Activated naive CD4-positive, alpha-beta T cell treated with anti-CD3 and anti-CD28 coated beads, Interleukin-2, amount 50 U/mL, for 24 hours (primary cell): Measurements from ENCODE around the gene PACS1.
"Not testable (repeated sequence)": the region's sequence is repeated elsewhere in the genome, so short reads cannot be mapped to it uniquely, and the experiment has no call there.

Experiments
- H3K27ac Mint-ChIP-seq: one replicate; pipeline ENCODE4 v1.8.0; 2021; ENCODE audit warnings: mild to moderate bottlenecking, mixed read lengths
- H3K27me3 Mint-ChIP-seq: one replicate; pipeline ENCODE4 v1.8.0; 2021; ENCODE audit warnings: mixed read lengths
- H3K36me3 Mint-ChIP-seq: one replicate; pipeline ENCODE4 v1.8.0; 2021; ENCODE audit warnings: mixed read lengths
- H3K4me1 Mint-ChIP-seq: one replicate; pipeline ENCODE4 v1.8.0; 2021; ENCODE audit warnings: mixed read lengths
- H3K4me3 Mint-ChIP-seq: one replicate; pipeline ENCODE4 v1.8.0; 2021; ENCODE audit warnings: mild to moderate bottlenecking, mixed read lengths
- H3K9me3 Mint-ChIP-seq: one replicate; pipeline ENCODE4 v1.8.0; 2021; ENCODE audit warnings: mixed read lengths

Gene PACS1

DNA sequence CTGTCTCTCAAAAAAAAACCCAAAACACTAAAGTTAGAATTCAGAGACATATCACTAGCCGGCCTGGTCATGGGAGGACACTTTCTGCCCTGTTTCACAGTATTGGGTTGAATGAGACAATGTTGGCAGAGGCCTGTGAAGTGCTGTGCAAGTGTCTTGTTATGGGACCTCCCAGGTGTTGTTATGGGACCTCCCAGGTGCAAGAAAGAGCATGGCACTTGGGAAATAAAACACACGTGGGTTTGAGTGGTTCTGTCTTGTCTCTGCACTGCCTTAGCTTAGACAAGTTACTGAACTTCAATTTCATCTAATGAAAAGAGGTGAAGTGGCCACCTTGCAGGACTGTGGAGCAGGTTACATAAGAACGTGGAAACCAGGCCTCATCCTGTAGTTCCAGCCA lies 169.4 kb downstream of the PACS1 start:
- Mint-ChIP-seq H3K36me3 (peaks cover 4% of the 10 kb centered on the region), H3K9me3 (no peaks in the 10 kb centered on the region), H3K4me1 (peaks cover 4% of the 10 kb centered on the region), H3K27me3 (no peaks in the 10 kb centered on the region), H3K27ac (peak overlapping the region; percentile 30), H3K4me3 (no peak overlapping the region)

DNA sequence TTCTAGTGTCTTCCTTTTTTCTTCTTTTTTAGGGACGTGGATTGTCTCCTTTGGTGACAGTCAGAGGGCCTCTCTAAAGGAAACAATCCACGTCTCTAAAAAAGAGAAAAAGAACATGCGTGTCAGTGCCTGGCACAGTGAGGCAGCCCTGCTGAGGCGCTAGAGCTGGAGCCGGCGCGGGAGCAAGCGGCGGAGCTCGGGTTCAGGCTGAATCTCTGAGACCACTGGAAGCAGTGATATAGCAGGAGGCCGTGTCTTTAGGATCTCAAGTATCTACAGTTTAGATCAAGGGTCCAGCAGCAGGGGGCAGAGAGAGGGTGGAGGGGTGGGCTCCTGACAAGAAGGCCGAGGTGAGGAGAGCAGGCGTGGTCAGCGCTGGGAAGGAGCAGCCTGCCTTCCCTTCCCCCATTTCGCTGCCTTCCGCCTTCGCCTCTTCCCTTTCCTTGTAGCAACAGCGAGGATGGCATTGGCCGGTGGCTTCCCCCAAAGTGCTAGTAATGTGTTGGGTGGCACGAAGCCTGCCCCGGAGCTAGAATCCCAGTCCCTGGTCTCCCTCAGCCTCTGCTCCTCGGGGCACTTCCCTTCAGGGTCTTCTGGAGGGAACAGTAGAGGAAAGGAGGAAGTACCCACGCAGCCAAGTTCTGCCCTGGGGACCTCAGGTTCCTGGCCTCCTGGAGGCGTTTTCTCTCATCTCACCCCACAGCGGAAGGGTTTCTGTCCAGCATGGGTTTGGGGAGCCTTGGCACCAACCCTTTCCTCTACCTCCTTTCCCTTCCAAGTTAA lies 170.1 kb downstream of the PACS1 start:
- Mint-ChIP-seq H3K4me1 (peaks cover 4% of the 10 kb centered on the region), H3K27me3 (no peaks in the 10 kb centered on the region), H3K27ac (no peak overlapping the region), H3K36me3 (peaks cover 4% of the 10 kb centered on the region), H3K9me3 (no peaks in the 10 kb centered on the region), H3K4me3 (no peak overlapping the region)

DNA sequence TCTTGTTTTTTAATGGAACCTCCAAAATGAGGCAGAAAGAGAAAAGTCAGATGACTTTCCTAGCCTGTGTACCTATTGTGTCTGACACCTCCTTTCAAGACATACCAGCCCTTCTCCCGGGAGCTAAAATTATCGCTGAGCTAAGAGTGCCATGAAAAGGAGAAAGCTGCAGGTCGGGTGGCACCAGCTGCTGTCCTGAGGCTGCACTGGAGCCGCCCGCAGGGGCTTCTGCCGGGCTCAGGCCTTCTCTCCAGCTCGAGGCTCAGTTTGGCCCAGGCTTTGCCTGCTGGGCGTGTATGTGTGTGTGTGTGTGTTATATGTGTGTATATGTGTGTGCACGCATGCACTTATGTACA lies 170.7 kb downstream of the PACS1 start:
- H3K4me3 Mint-ChIP-seq = no peak overlapping the region
- H3K27ac Mint-ChIP-seq = peak overlapping the region; percentile 91
- H3K4me1 Mint-ChIP-seq = peaks cover 4% of the 10 kb centered on the region
- H3K36me3 Mint-ChIP-seq = no peaks in the 10 kb centered on the region
- H3K27me3 Mint-ChIP-seq = no peaks in the 10 kb centered on the region
- no peaks in the 10 kb centered on the region for H3K9me3 Mint-ChIP-seq

DNA sequence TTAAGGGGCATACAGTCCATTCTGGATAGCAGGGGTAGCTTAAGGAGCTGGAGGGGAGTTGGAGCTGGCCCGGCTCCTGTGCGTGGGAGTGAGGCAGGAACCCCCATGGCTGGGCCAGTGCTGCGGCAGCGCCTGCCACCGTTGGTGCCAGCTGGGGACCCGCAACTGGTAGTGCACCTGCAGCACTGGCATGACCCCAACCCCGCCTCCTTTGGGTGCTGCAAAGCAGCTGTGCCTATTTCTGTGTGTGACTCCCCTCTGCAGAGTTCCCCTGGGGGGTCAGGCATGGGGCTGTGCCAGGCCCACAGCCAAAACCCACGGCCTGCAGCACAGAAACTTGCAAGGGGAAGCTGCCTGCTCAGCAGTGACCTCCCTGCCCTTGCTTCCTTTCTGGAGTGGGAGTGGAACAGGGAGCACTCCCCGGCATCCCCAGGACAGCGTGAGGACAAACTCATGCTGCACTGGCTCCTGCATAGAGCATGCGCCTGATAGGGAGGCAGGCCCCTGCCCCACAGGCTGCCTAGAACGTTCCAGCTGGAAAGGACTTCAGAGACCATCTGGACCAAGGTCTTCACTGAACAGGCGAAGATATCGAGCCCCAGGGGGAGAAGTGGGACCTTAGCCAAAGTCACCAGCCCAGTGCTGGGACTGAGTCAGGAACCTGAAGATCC lies 172.2 kb downstream of the PACS1 start:
- no peaks in the 10 kb centered on the region for H3K27me3 Mint-ChIP-seq
- H3K4me1 Mint-ChIP-seq = peaks cover 4% of the 10 kb centered on the region
- no peak overlapping the region for H3K4me3 Mint-ChIP-seq
- no peaks in the 10 kb centered on the region for H3K9me3 Mint-ChIP-seq
- H3K36me3 Mint-ChIP-seq = no peaks in the 10 kb centered on the region
- no peak overlapping the region for H3K27ac Mint-ChIP-seq

DNA sequence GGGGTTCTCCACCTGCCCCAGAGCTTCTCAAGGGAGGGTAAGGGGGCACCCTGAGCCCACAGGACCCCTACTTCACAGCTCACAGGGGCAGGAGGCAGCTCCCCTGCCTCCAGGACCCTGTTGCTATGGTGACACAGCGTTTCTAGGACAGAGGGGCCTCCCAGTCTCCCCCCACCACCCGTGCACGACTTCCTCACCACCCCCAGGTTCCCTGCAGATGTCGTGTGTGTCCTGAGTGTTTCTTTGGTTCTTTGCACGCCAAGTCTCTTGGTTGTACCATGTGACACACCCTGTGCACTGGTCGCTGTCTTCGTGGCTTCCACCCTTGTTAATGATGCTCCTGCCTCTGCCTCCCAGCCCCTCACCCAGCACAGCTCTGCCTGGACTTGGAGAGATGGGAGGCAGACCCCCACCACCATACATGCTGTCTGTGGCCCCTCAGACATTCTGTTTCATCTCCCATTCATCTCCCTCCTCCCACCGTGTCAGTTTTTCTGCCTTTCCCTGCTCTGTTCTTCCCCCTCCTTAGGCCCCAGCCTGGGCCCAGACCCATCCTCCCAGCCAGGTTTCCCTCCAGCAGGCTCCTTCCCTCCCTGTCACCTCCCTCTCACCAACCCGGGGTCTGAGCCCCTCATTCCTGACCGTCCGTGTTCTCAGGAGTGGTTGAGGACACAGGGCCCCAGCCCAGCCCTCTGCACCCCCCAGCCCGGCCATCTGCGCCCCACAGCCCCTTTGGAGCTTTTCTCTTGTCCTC lies 173.9 kb downstream of the PACS1 start:
- Mint-ChIP-seq H3K9me3 (no peaks in the 10 kb centered on the region), H3K27me3 (no peaks in the 10 kb centered on the region), H3K4me3 (no peak overlapping the region), H3K4me1 (peaks cover 4% of the 10 kb centered on the region), H3K36me3 (no peaks in the 10 kb centered on the region), H3K27ac (peak overlapping the region; percentile 68)

DNA sequence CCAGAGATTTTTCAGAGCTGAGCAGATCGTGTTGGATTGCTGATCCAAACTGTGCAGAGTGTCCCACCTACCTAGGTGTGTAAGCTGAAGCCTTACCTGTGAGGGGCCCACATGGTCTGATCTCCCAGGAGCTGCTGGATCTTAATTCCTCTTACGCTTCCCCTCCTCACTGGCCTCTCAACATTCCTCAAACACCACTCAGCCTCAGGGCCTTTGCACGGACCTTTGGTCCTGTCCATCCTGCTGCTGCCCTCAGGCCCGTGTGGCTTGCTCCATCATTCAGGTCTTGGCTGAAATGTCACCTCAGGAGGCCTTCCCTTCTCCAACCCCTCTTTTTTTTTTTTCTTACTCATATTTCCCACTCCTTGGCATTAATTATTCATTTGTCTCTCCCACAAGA lies 177.2 kb downstream of the PACS1 start:
- Mint-ChIP-seq H3K27me3 (no peaks in the 10 kb centered on the region), H3K4me1 (peaks cover 11% of the 10 kb centered on the region), H3K27ac (peak overlapping the region; percentile 71), H3K4me3 (no peak overlapping the region), H3K36me3 (peaks cover 2% of the 10 kb centered on the region), H3K9me3 (no peaks in the 10 kb centered on the region)

DNA sequence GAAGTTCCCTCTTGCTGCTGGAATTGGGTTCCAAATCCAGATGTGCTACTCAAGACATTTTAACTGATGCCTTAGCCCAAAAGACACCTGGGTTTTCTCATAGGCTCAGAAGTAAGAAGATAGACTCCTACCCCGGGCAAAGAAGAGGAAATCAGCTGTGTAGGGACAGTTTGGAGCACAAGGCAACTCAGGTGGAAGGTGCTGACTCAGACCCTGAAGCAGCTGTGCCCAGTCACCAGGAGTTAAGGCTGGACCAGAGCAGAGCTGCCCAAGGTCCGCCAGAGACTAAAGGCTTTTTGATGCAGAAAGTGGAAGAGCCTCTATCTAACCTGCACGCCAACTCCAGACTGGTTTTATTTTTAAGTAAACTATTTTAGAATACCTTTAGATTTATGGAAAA lies 177.7 kb downstream of the PACS1 start:
- Mint-ChIP-seq H3K9me3 (no peaks in the 10 kb centered on the region), H3K27me3 (no peaks in the 10 kb centered on the region), H3K27ac (peak overlapping the region; percentile 46), H3K36me3 (peaks cover 2% of the 10 kb centered on the region), H3K4me1 (peaks cover 11% of the 10 kb centered on the region), H3K4me3 (no peak overlapping the region)

DNA sequence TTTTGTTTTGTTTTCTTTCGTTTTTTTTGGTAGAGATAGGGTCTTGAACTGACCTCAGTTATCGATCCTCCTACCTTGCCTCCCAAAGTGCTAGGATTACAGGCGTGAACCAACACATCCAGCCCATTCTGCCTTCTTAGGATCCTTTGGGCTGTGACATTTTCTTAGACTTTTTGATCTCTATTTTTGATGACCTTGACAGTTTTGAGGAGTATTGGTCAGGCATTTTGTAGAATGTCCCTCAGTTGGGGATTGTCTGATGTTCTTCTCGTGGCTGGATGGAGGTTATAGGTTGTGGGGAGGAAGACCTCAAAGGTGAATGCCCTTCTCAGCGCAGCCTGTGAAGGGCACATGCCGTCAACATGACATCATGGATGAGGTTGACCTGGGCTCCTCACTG lies 178.8 kb downstream of the PACS1 start:
- Mint-ChIP-seq H3K27me3 (no peaks in the 10 kb centered on the region), H3K27ac (peak overlapping the region; percentile 60), H3K4me3 (no peak overlapping the region)

DNA sequence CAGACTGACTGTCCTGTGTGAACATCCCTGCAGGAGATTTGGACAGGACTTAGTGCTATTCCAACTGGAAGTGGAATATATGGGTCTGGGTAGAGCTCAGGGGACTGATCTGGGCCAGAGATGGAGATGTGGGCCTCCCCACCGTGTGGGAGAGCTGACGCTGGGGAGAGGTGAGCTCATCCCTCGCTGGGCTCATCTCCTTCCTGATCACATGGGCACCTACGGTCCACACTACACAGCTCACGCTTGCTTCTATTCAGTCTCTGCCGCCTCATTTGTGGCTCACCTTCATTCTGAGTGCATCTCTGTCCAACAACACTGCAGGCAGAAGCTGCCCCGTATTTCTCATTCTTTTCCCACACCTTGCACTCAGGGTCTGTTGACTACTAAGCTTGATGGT lies 181.7 kb downstream of the PACS1 start:
- Mint-ChIP-seq H3K9me3 (no peaks in the 10 kb centered on the region), H3K4me3 (no peak overlapping the region), H3K27me3 (no peaks in the 10 kb centered on the region), H3K27ac (peak overlapping the region; percentile 11), H3K36me3 (peaks cover 2% of the 10 kb centered on the region), H3K4me1 (peaks cover 24% of the 10 kb centered on the region)

More for the DNA sequence above, 178.8 kb downstream of the PACS1 start:
- Mint-ChIP-seq H3K4me1 (peaks cover 15% of the 10 kb centered on the region), H3K36me3 (peaks cover 2% of the 10 kb centered on the region), H3K9me3 (no peaks in the 10 kb centered on the region)

DNA sequence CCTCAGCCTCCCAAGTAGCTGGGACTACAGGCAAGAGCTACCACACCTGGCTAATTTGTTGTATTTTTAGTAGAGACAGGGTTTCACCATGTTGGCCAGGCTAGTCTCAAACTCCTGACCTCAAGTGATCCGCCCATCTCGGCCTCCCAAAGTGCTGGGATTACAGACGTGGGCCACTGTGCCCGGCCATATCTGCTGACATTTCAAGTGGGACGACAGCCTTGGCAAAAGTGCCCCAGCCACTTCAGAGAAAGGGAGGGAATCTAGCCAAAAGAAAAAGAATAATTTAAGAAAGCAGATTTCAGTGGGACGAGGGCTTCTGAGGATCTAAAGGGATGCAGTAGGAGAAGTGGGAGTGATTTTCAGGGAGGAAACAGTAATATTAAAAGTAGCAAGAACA lies 183.0 kb downstream of the PACS1 start:
- not testable (repeated sequence) for H3K27me3 Mint-ChIP-seq, H3K36me3 Mint-ChIP-seq, H3K9me3 Mint-ChIP-seq, H3K4me3 Mint-ChIP-seq
- H3K27ac Mint-ChIP-seq = peak overlapping the region; percentile 84
- H3K4me1 Mint-ChIP-seq = peaks cover 26% of the 10 kb centered on the region

DNA sequence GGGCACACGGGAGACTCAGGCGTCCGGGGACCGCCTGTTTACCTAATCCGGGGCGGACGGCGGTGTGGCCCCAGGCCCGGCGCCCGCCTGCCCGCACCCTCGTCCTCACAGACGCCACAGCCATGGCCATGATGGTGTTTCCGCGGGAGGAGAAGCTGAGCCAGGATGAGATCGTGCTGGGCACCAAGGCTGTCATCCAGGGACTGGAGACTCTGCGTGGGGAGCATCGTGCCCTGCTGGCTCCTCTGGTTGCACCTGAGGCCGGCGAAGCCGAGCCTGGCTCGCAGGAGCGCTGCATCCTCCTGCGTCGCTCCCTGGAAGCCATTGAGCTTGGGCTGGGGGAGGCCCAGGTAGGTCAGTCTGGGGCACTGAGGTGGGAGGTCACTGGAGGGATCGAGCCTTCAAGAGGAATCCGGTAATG lies 188.4 kb downstream of the PACS1 start:
- H3K27ac Mint-ChIP-seq = peak overlapping the region; percentile 51
- H3K9me3 Mint-ChIP-seq = no peaks in the 10 kb centered on the region
- no peaks in the 10 kb centered on the region for H3K27me3 Mint-ChIP-seq
- peaks cover 7% of the 10 kb centered on the region for H3K36me3 Mint-ChIP-seq
- peaks cover 27% of the 10 kb centered on the region for H3K4me1 Mint-ChIP-seq
- H3K4me3 Mint-ChIP-seq = peak overlapping the region; percentile 95

DNA sequence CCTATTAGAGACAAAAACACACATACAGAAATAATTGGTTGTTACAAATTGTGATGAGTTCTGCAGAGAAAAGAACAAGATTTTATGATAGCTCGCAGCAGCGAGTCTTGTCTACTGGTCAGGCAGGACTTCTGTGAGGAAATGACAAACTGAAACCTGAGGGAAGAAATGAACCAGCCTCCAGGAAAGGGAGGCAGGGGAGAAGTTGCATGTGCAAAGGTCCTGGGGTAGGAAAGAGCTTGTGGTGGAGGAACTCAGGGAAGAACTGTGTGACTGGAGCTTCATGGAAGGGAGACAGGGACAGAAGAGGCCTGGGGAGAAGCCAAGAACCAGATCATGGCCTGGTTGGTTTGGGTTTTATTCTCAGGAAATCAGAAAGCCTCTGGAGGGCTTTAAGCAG lies 189.2 kb downstream of the PACS1 start:
- H3K27me3 Mint-ChIP-seq = no peaks in the 10 kb centered on the region
- H3K4me1 Mint-ChIP-seq = peaks cover 25% of the 10 kb centered on the region
- H3K27ac Mint-ChIP-seq = no peak overlapping the region
- peak overlapping the region; percentile 95 for H3K4me3 Mint-ChIP-seq
- H3K9me3 Mint-ChIP-seq = no peaks in the 10 kb centered on the region
- H3K36me3 Mint-ChIP-seq = peaks cover 7% of the 10 kb centered on the region

DNA sequence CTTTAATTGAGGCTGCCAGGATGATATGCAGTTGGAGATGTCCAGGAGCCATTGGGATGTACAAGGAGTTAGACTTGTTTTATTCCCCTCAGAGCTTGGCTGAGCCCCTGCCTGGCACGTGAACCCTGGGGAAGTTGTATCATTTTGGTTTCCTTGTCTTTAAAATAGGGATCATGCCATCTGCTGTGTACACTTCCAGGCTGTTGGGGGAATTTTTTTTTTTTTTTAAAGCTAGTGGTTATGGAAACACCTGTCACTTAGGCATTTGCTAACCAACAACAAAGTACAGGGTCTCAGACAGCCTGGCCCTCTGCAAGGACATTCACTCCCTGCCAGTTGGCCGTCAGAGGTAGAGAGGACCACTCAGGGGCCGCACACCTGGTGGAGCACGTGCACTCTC lies 189.9 kb downstream of the PACS1 start:
- peaks cover 8% of the 10 kb centered on the region for H3K36me3 Mint-ChIP-seq
- H3K4me3 Mint-ChIP-seq = no peak overlapping the region
- no peaks in the 10 kb centered on the region for H3K9me3 Mint-ChIP-seq
- H3K27ac Mint-ChIP-seq = no peak overlapping the region
- H3K27me3 Mint-ChIP-seq = no peaks in the 10 kb centered on the region
- H3K4me1 Mint-ChIP-seq = peaks cover 25% of the 10 kb centered on the region

DNA sequence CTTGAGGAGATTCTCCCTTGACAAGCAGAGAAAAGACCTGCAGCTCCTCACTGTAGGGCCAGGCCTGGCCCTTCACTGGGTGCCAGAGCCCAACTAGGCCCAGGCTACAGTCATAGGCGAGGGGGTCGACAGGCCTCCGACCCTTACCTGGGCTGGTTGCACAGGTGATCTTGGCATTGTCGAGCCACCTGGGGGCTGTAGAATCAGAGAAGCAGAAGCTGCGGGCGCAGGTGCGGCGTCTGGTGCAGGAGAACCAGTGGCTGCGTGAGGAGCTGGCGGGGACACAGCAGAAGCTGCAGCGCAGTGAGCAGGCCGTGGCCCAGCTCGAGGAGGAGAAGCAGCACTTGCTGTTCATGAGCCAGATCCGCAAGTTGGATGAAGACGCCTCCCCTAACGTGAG lies 191.5 kb downstream of the PACS1 start:
- H3K4me1 Mint-ChIP-seq = peaks cover 18% of the 10 kb centered on the region

DNA sequence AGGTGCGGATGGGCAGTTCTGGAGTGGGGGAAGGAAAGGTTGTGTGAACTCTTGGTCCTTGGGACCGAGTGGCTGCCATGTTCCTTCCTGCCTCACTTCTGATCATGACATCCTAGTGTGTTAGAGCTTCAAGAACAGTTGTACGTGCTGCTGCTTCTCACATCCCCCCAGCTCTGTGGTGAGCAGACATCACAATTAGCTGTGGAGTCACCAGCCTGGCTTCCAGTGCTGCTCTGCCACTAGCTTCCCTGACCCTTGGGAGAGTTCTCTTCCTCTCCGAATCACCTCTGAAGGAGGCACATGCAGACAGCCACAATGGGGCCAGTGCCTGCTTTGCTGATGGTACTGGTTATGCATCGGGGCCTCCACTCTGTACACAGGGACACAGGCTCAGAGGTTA lies 192.1 kb downstream of the PACS1 start:
- no peaks in the 10 kb centered on the region for H3K27me3 Mint-ChIP-seq
- no peak overlapping the region for H3K27ac Mint-ChIP-seq
- H3K36me3 Mint-ChIP-seq = peaks cover 8% of the 10 kb centered on the region
- no peaks in the 10 kb centered on the region for H3K9me3 Mint-ChIP-seq
- peaks cover 17% of the 10 kb centered on the region for H3K4me1 Mint-ChIP-seq
- no peak overlapping the region for H3K4me3 Mint-ChIP-seq

More for the DNA sequence above, 191.5 kb downstream of the PACS1 start:
- no peaks in the 10 kb centered on the region for H3K27me3 Mint-ChIP-seq
- no peaks in the 10 kb centered on the region for H3K9me3 Mint-ChIP-seq
- no peak overlapping the region for H3K27ac Mint-ChIP-seq
- no peak overlapping the region for H3K4me3 Mint-ChIP-seq
- H3K36me3 Mint-ChIP-seq = peaks cover 8% of the 10 kb centered on the region

DNA sequence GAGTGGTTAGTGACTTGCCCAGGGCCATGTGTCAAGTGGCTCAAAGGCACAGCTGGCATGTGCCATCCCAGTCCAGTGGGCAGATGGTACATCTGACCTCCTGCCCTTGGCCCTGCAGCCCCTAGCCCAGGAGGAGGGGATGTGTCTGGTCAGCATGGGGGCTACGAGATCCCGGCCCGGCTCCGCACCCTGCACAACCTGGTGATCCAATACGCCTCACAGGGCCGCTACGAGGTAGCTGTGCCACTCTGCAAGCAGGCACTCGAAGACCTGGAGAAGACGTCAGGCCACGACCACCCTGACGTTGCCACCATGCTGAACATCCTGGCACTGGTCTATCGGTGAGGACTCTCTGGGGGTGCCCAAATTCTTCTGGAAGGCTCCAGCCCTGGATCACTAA lies 192.6 kb downstream of the PACS1 start:
- Mint-ChIP-seq H3K4me1 (peaks cover 19% of the 10 kb centered on the region), H3K4me3 (no peak overlapping the region), H3K27ac (no peak overlapping the region), H3K27me3 (no peaks in the 10 kb centered on the region), H3K36me3 (peaks cover 8% of the 10 kb centered on the region), H3K9me3 (no peaks in the 10 kb centered on the region)
